ENCODE results near the gene TBC1D16.
A peak's percentile ranks its signal among the peaks of the same experiment; 100 is the strongest.

The TBC1D16 gene

GRCh38 chr17:79933863-79934652 lies 101.6 kb downstream of the TBC1D16 start:
- H3K36me3 ChIP-seq (ENCODE audit: control insufficient read depth in 4 of 4, insufficient read depth in 4 of 4, low read length in 3 of 4): no peaks in the 10 kb centered on the region
- POLR2A ChIA-PET: interaction anchor here (0.9 kb wide), 1 partner anchor 25 kb away, joined by 3 read pairs; no protein-coding TSS in a partner anchor
- peak overlapping the region in 1 of 7 experiments; percentile 11 for H3K4me3 ChIP-seq (ENCODE audit: control insufficient read depth in 1 of 7, extremely low read depth in 1 of 7, insufficient read depth in 4 of 7, low read depth in 2 of 7, low read length in 6 of 7)
- H3K27me3 ChIP-seq (replicated peaks in 2 of 5; ENCODE audit: control insufficient read depth in 4 of 5, insufficient read depth in 5 of 5, low read length in 4 of 5): peaks cover 0 to 33% (median 8%) of the 10 kb centered on the region in 5 experiments
- no peak overlapping the region for H3K27ac ChIP-seq (ENCODE audit: insufficient read depth in 1 of 2, low read depth in 1 of 2, low read length in 2 of 2, poor library complexity in 1 of 2, severe bottlenecking in 2 of 2)
- WGBS (ENCODE audit: insufficient coverage): 13% methylated on average over 19 of the region's 22 CpGs
- CTCF ChIA-PET: interaction anchor here (1.9 kb wide), 1 partner anchor 19 kb away, joined by 5 read pairs; no protein-coding TSS in a partner anchor
- H3K4me1 ChIP-seq (ENCODE audit: control extremely low read depth in 1 of 4, control insufficient read depth in 4 of 4, insufficient read depth in 4 of 4, low read length in 3 of 4): peaks cover 0 to 56% (median 43%) of the 10 kb centered on the region in 4 experiments
- H3K9me3 ChIP-seq (ENCODE audit: control extremely low read depth in 1 of 5, control insufficient read depth in 4 of 5, insufficient read depth in 2 of 5, low read depth in 1 of 5, low read length in 4 of 5): no peaks in the 10 kb centered on the region
- peak; percentile 83 to 95 (median 95) for DNase-seq

GRCh38 chr17:79932451-79933306 lies 103.0 kb downstream of the TBC1D16 start:
- Histone ChIP-seq H3K27ac (ENCODE audit: insufficient read depth in 1 of 2, low read depth in 1 of 2, low read length in 2 of 2, poor library complexity in 1 of 2, severe bottlenecking in 2 of 2) (no peak overlapping the region), H3K4me1 (ENCODE audit: control extremely low read depth in 1 of 4, control insufficient read depth in 4 of 4, insufficient read depth in 4 of 4, low read length in 3 of 4) (peaks cover 0 to 60% (median 43%) of the 10 kb centered on the region in 4 experiments), H3K36me3 (ENCODE audit: control insufficient read depth in 4 of 4, insufficient read depth in 4 of 4, low read length in 3 of 4) (no peaks in the 10 kb centered on the region), H3K4me3 (ENCODE audit: control insufficient read depth in 1 of 7, extremely low read depth in 1 of 7, insufficient read depth in 4 of 7, low read depth in 2 of 7, low read length in 6 of 7) (no peak overlapping the region), H3K9me3 (ENCODE audit: control extremely low read depth in 1 of 5, control insufficient read depth in 4 of 5, insufficient read depth in 2 of 5, low read depth in 1 of 5, low read length in 4 of 5) (no peaks in the 10 kb centered on the region), H3K27me3 (replicated peaks in 2 of 5; ENCODE audit: control insufficient read depth in 4 of 5, insufficient read depth in 5 of 5, low read length in 4 of 5) (peaks cover 0 to 38% (median 8%) of the 10 kb centered on the region in 5 experiments)
- DNase-seq: no peak
- ChIA-PET POLR2A (no interaction called here), CTCF (interaction anchor here (0.9 to 1.1 kb wide), 2 partner anchors 9 to 190 kb away, joined by 3 read pairs; no protein-coding TSS in a partner anchor)
- 79% methylated on average over 9 of the region's 10 CpGs for WGBS (ENCODE audit: insufficient coverage)

- H3K9me3 ChIP-seq (ENCODE audit: control extremely low read depth in 1 of 5, control insufficient read depth in 4 of 5, insufficient read depth in 2 of 5, low read depth in 1 of 5, low read length in 4 of 5): no peaks in the 10 kb centered on the region
- H3K27ac ChIP-seq (ENCODE audit: insufficient read depth in 1 of 2, low read depth in 1 of 2, low read length in 2 of 2, poor library complexity in 1 of 2, severe bottlenecking in 2 of 2): no peak overlapping the region
- H3K4me3 ChIP-seq (ENCODE audit: control insufficient read depth in 1 of 7, extremely low read depth in 1 of 7, insufficient read depth in 4 of 7, low read depth in 2 of 7, low read length in 6 of 7): no peak overlapping the region
- POLR2A ChIA-PET: no interaction called here
- H3K27me3 ChIP-seq (replicated peaks in 2 of 5; ENCODE audit: control insufficient read depth in 4 of 5, insufficient read depth in 5 of 5, low read length in 4 of 5): peaks cover 0 to 38% (median 8%) of the 10 kb centered on the region in 5 experiments
- DNase-seq: no peak
- WGBS (ENCODE audit: insufficient coverage): 97% methylated on average over 10 of the region's 10 CpGs
- no peaks in the 10 kb centered on the region for H3K36me3 ChIP-seq (ENCODE audit: control insufficient read depth in 4 of 4, insufficient read depth in 4 of 4, low read length in 3 of 4)
- H3K4me1 ChIP-seq (ENCODE audit: control extremely low read depth in 1 of 4, control insufficient read depth in 4 of 4, insufficient read depth in 4 of 4, low read length in 3 of 4): peaks cover 0 to 54% (median 35%) of the 10 kb centered on the region in 4 experiments
- CTCF ChIA-PET: interaction anchor here (1.1 to 1.2 kb wide), 2 partner anchors 11 to 189 kb away, joined by 3 read pairs; no protein-coding TSS in a partner anchor
Measured at GRCh38 chr17:79931817-79932309, 103.8 kb downstream of the TBC1D16 start.

GRCh38 chr17:79930877-79931816 lies 104.5 kb downstream of the TBC1D16 start:
- H3K4me1 ChIP-seq (ENCODE audit: control extremely low read depth in 1 of 4, control insufficient read depth in 4 of 4, insufficient read depth in 4 of 4, low read length in 3 of 4): peaks cover 0 to 47% (median 29%) of the 10 kb centered on the region in 4 experiments
- H3K4me3 ChIP-seq (ENCODE audit: control insufficient read depth in 1 of 7, extremely low read depth in 1 of 7, insufficient read depth in 4 of 7, low read depth in 2 of 7, low read length in 6 of 7): no peak overlapping the region
- DNase-seq: no peak
- H3K36me3 ChIP-seq (ENCODE audit: control insufficient read depth in 4 of 4, insufficient read depth in 4 of 4, low read length in 3 of 4): no peaks in the 10 kb centered on the region
- H3K9me3 ChIP-seq (ENCODE audit: control extremely low read depth in 1 of 5, control insufficient read depth in 4 of 5, insufficient read depth in 2 of 5, low read depth in 1 of 5, low read length in 4 of 5): no peaks in the 10 kb centered on the region
- ChIA-PET CTCF (interaction anchor here (0.8 to 1.3 kb wide), 3 partner anchors 10 to 64 kb away, joined by 3 read pairs; no protein-coding TSS in a partner anchor), POLR2A (no interaction called here)
- H3K27ac ChIP-seq (ENCODE audit: insufficient read depth in 1 of 2, low read depth in 1 of 2, low read length in 2 of 2, poor library complexity in 1 of 2, severe bottlenecking in 2 of 2): no peak overlapping the region
- H3K27me3 ChIP-seq (replicated peaks in 2 of 5; ENCODE audit: control insufficient read depth in 4 of 5, insufficient read depth in 5 of 5, low read length in 4 of 5): peaks cover 0 to 38% (median 8%) of the 10 kb centered on the region in 5 experiments
- 63% methylated on average over 13 of the region's 17 CpGs for WGBS (ENCODE audit: insufficient coverage)

GRCh38 chr17:79930062-79930876 lies 105.4 kb downstream of the TBC1D16 start:
- Histone ChIP-seq H3K27ac (ENCODE audit: insufficient read depth in 1 of 2, low read depth in 1 of 2, low read length in 2 of 2, poor library complexity in 1 of 2, severe bottlenecking in 2 of 2) (no peak overlapping the region), H3K4me1 (ENCODE audit: control extremely low read depth in 1 of 4, control insufficient read depth in 4 of 4, insufficient read depth in 4 of 4, low read length in 3 of 4) (peaks cover 0 to 47% (median 29%) of the 10 kb centered on the region in 4 experiments), H3K27me3 (replicated peaks in 2 of 5; ENCODE audit: control insufficient read depth in 4 of 5, insufficient read depth in 5 of 5, low read length in 4 of 5) (peaks cover 0 to 38% (median 8%) of the 10 kb centered on the region in 5 experiments), H3K9me3 (ENCODE audit: control extremely low read depth in 1 of 5, control insufficient read depth in 4 of 5, insufficient read depth in 2 of 5, low read depth in 1 of 5, low read length in 4 of 5) (no peaks in the 10 kb centered on the region), H3K4me3 (ENCODE audit: control insufficient read depth in 1 of 7, extremely low read depth in 1 of 7, insufficient read depth in 4 of 7, low read depth in 2 of 7, low read length in 6 of 7) (peak overlapping the region in 4 of 7 experiments; percentile 1 to 60 (median 42)), H3K36me3 (ENCODE audit: control insufficient read depth in 4 of 4, insufficient read depth in 4 of 4, low read length in 3 of 4) (no peaks in the 10 kb centered on the region)
- DNase-seq: no peak
- WGBS (ENCODE audit: insufficient coverage): 2% methylated on average over 41 of the region's 59 CpGs
- CTCF ChIA-PET: interaction anchor here (1.2 to 1.3 kb wide), 2 partner anchors 9 to 11 kb away, joined by 3 read pairs; no protein-coding TSS in a partner anchor
- POLR2A ChIA-PET: no interaction called here
